GM12872 (cell line): ENCODE results near the gene ETV4.

ENCODE experiments used
- CTCF ChIP-seq: IDR thresholded peaks from 3 replicates; pipeline ENCODE4 v1.5.1; 2011; ENCODE audit warnings: low read depth, mild to moderate bottlenecking, low read length, moderate library complexity; ENCODE audit not compliant: insufficient read depth

ETV4 gene

GRCh38 chr17:43570518-43570928 is 24.4 kb upstream of the ETV4 start:
- TF ChIP-seq CTCF, result no peak

DNA sequence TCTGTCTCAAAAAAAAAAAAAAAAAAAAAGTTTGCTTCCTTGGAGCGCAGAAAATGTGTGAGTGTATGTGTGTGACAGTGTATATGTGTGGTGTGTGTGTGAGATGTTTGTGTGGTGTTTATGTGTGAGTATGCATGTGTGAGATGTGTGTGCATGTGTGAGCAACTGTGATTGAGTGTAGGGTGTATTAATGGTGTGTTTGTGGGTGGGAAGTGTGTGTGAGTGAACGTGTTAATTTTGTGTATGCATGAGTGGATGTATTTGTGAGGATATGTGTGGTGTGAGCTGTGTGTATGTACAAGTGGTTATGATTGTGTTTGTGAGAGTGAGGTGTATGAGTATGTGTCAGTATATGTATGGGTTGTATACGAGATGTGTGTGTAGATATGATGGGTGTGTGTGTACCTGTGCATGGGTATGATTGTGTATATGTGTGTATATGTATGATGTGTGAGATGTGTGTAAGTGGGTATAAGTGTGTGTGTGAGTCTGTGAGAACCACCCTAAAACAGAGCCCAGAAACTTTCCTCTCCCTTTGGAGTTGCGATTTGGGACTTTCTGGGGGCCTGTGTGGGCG is 22.5 kb upstream of the ETV4 start:
- no peak for TF ChIP-seq CTCF

- TF ChIP-seq CTCF, result no peak
Measured at GRCh38 chr17:43563600-43564594, 17.8 kb upstream of the ETV4 start.

DNA sequence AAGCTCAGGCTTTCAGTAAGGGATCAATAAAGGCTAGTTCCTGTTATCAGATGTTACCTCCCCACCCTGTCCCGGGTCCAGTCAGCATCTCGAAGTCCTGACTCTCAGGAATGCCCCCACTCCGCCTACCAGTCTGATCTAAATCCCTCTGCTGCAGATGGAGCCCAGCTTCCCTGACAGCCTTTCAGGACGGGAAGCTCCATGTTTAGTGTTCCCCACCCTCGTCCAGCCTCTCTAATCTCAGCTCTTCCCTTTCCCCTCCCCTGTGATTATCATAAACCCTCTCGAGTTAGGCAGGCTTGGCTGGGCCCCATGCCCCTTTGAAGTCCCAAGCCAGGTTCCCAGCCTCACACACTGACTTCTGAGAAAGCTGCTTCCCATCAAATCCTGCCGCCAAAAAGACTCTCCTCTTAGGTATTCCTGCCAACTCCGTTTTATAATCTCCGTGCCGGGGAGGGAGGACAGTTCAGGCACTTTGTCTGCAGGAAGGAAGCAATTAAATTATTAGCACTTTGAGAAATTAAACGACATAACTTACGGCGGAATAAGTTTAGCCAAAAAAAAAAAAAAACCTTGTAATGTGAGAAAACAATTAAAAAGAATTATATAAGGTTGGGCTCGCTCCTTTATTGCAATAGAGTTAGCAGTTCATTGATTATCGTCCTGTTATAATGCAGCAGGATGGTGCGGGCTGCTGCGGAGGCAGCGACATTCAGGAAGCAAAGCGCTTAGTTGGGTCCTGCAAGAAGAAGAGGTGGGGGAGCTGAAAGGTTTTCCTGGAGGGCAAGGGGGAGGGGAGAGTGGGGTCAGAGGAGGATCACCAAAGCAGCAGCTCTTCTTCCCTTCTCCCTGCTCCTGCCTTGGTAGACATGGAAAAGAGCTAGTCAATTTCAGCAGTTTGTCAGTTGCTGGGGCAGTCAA is 16.8 kb upstream of the ETV4 start:
- no peak for TF ChIP-seq CTCF

GRCh38 chr17:43560461-43561427 is 14.6 kb upstream of the ETV4 start:
- no peak for TF ChIP-seq CTCF

DNA sequence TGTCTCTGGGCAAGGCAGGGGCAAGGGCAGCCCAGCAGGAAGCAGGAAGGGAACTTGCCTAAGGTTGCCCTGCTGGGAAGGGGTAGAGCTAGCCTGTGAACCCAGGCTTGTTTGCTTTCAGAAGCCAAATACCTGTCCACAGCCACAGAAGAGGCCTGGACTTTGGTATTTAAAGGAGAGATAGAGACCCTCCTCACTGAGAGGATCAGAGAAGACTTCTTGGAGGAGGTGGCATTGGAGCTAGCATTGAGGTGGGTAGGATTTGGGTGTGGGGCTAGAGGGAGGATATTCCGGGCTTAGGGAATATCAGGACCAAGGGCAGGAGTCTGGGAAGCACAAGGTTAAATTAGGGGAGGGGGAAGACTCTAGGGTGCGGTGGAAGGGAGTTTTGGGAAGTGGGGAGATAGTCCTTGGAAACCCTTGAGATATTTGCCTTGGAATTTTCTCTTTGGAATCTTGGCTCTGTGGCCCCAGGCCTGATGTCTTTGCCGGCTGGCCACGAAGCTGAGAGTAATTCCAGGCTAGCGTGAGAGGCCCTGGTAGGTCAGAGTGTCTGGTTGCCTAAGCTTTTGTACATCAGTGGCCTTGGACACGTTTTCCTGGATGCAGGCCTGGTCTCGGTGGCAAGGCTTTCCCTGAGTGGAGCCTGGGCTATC is 13.1 kb upstream of the ETV4 start:
- TF ChIP-seq CTCF, result no peak
